ENCODE results near the gene ST8SIA6.

- TF ChIP-seq CREM (IDR thresholded peaks at IDR 0.05; ENCODE audit: low read depth) (no peak), CTCF (IDR thresholded peaks at IDR 0.05 in 2 of 3, conservative IDR thresholded peaks at IDR 0.05 in 1 of 3; ENCODE audit: control insufficient read depth in 2 of 3, extremely low read depth in 1 of 3, insufficient read depth in 1 of 3, low read depth in 3 of 3, low read length in 3 of 3) (no peak), ZBTB40 (IDR thresholded peaks at IDR 0.05; ENCODE audit: borderline replicate concordance) (no peak), POLR2A (IDR thresholded peaks at IDR 0.05; ENCODE audit: low read depth, low read length) (no peak), E2F4 (IDR thresholded peaks at IDR 0.05; ENCODE audit: low read depth, low read length) (no peak), SIN3A (IDR thresholded peaks at IDR 0.05; ENCODE audit: low read depth, low read length) (no peak), EZH2 (IDR thresholded peaks at IDR 0.05; ENCODE audit: borderline replicate concordance, control insufficient read depth, low read depth, low read length) (no peak), EP300 (IDR thresholded peaks at IDR 0.05; ENCODE audit: borderline replicate concordance in 1 of 2, control insufficient read depth in 1 of 2, low read depth in 2 of 2, low read length in 2 of 2) (no peak), ZZZ3 (IDR thresholded peaks at IDR 0.05; ENCODE audit: control insufficient read depth, insufficient read length, low read depth) (no peak), IRF4 (IDR thresholded peaks at IDR 0.05; ENCODE audit: low read depth, low read length) (no peak), ZBTB11 (CRISPR knock-in tag; IDR thresholded peaks at IDR 0.05) (no peak), CREB1 (IDR thresholded peaks at IDR 0.05; ENCODE audit: low read depth) (no peak), STAT1 (conservative IDR thresholded peaks at IDR 0.05) (no peak)
Measured at GRCh38 chr10:17438583-17438982, 15.8 kb downstream of the ST8SIA6 start.

All from GM12878 (cell line).